GM23338 (cell line): ENCODE results near the gene ZDBF2. TPM values are rescaled to one million over a fixed set of nuclear protein-coding genes. Genes with fewer than 3 reads are reported as not detected.

ENCODE experiments used
- ATAC-seq: fragments of 200-7000 bp; cut with Tn5 transposase; 3 replicates; pipeline ENCODE4 v1.9.1; 2020
- DNase-seq: peaks from one replicate; pipeline ENCODE4 v3.0.0-alpha.2; 2015; ENCODE audit warnings: low spot score
- H2AFZ ChIP-seq: fragments of 200-600 bp; sonication (generic); 2 replicates; pipeline ENCODE4 v1.8.0; 2016; ENCODE audit warnings: antibody characterized with exemption, mild to moderate bottlenecking, moderate library complexity
- H3F3A ChIP-seq: fragments of 200-600 bp; sonication (generic); replicated peaks from 2 replicates; pipeline ENCODE4 v1.8.0; 2017; ENCODE audit warnings: antibody characterized with exemption, mixed run types, low read depth
- H3K27ac ChIP-seq: fragments of 200-600 bp; sonication (generic); 2 replicates; pipeline ENCODE4 v1.6.1; 2016; ENCODE audit warnings: low read depth
- H3K27me3 ChIP-seq: fragments of 200-600 bp; sonication (generic); 2 replicates; pipeline ENCODE4 v1.8.0; 2016; ENCODE audit warnings: mild to moderate bottlenecking, mixed run types, moderate library complexity; ENCODE audit not compliant: insufficient read depth
- H3K36me3 ChIP-seq: fragments of 200-600 bp; sonication (generic); 2 replicates; pipeline ENCODE4 v1.8.0; 2016; ENCODE audit warnings: mild to moderate bottlenecking; ENCODE audit not compliant: insufficient read depth
- H3K4me1 ChIP-seq: fragments of 200-600 bp; sonication (generic); 2 replicates; pipeline ENCODE4 v1.8.0; 2016; ENCODE audit warnings: mild to moderate bottlenecking, moderate library complexity; ENCODE audit not compliant: insufficient read depth
- H3K4me2 ChIP-seq: fragments of 200-600 bp; sonication (generic); 2 replicates; pipeline ENCODE4 v1.7.1; 2017; ENCODE audit warnings: mixed run types
- H3K4me3 ChIP-seq: fragments of 200-600 bp; sonication (generic); 2 replicates; pipeline ENCODE4 v1.6.1; 2016; ENCODE audit warnings: mixed run types
- H3K79me2 ChIP-seq: fragments of 200-600 bp; sonication (generic); replicated peaks from 2 replicates; pipeline ENCODE4 v1.8.0; 2017; ENCODE audit warnings: mild to moderate bottlenecking; ENCODE audit not compliant: insufficient read depth
- H3K9me2 ChIP-seq: fragments of 200-600 bp; sonication (generic); 2 replicates; pipeline ENCODE4 v1.8.0; 2017; ENCODE audit not compliant: insufficient read depth
- H4K20me1 ChIP-seq: fragments of 200-600 bp; sonication (generic); replicated peaks from 2 replicates; pipeline ENCODE4 v1.8.0; 2017; ENCODE audit warnings: mild to moderate bottlenecking; ENCODE audit not compliant: insufficient read depth
- H3K27ac Mint-ChIP-seq: 2 replicates; pipeline ENCODE4 v1.8.0; 2020; ENCODE audit warnings: inconsistent platforms, mild to moderate bottlenecking, moderate library complexity, mixed read lengths
- H3K27me3 Mint-ChIP-seq: 3 replicates; pipeline ENCODE4 v1.8.0; 2022; ENCODE audit warnings: low read depth, mild to moderate bottlenecking, moderate library complexity, mixed read lengths, inconsistent platforms; ENCODE audit not compliant: insufficient read depth, poor library complexity
- H3K36me3 Mint-ChIP-seq: 3 replicates; pipeline ENCODE4 v1.8.0; 2021; ENCODE audit warnings: low read depth, mild to moderate bottlenecking, inconsistent platforms, moderate library complexity, mixed read lengths
- H3K4me1 Mint-ChIP-seq: 3 replicates; pipeline ENCODE4 v1.8.0; 2020; ENCODE audit warnings: mild to moderate bottlenecking, inconsistent platforms, mixed read lengths
- H3K4me3 Mint-ChIP-seq: 3 replicates; pipeline ENCODE4 v1.8.0; 2021; ENCODE audit warnings: moderate library complexity, mild to moderate bottlenecking, inconsistent platforms, mixed read lengths
- H3K9me3 Mint-ChIP-seq: 3 replicates; pipeline ENCODE4 v1.8.0; 2020; ENCODE audit warnings: moderate library complexity, mild to moderate bottlenecking, inconsistent platforms, mixed read lengths
- REST ChIP-seq: IDR thresholded peaks from one replicate; pipeline ENCODE4 v1.6.1; 2018; ENCODE audit warnings: antibody characterized with exemption; ENCODE audit not compliant: unreplicated experiment
- STAT1 ChIP-seq: IDR thresholded peaks from one replicate; pipeline ENCODE4 v1.6.1; 2016; ENCODE audit warnings: antibody characterized with exemption; ENCODE audit not compliant: unreplicated experiment
- ZNF462 ChIP-seq: fragments of 250-450 bp; sonication (Bioruptor Pico); IDR thresholded peaks from 2 replicates; pipeline ENCODE4 v1.5.0; 2020; ENCODE audit warnings: mild to moderate bottlenecking, moderate library complexity
- polyA plus RNA-seq: library from polyadenylated mRNA; unstranded; fragments of >200 nt; fragmentation: Nextera tagmentation; extraction: Ambion mirVana; gene quantifications from 2 replicates; pipeline ENCODE4 v1.2.1, GENCODE V29; 2016
- total RNA-seq: library from RNA; depleted of rRNA; stranded (reverse); fragments of >200 nt; shearing (Covaris generic); gene quantifications from 2 replicates; pipeline ENCODE4 v1.2.3, GENCODE V29; 2014

The ZDBF2 gene
- total and polyA plus RNA-seq, 2 experiments from 2014 or later, result 7.6 to 41.1 TPM

- no peak for TF ChIP-seq REST
Observed at GRCh38 chr2:206324869-206325268, 50.4 kb downstream of the ZDBF2 start (continued).

DNA sequence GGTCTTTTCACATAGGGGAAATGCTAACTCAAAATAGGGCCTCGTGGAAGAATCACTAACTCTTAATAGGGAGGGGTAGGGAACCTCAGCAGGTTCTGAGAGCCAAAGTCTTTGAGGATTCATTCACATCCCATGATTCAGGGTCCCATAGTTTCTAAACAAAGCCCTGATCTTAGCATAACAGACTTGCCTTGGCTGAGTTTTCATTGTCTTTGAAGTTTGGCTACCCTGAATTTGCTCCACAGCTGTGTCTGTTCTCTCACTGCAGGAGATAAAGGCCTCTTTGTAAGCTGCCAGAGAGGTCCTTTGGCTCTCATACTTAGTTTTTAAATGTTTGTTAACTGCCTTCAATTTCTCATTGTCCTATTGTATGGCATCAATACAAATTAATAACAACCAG, 54.5 kb downstream of the ZDBF2 start:
- no peaks in the 10 kb centered on the region for H3K27me3 Mint-ChIP-seq
- peaks cover 10% of the 10 kb centered on the region for H3K4me1 ChIP-seq
- peak; percentile 81 for TF ChIP-seq ZNF462 (CRISPR knock-in tag)
- TF ChIP-seq STAT1, result no peak
- no peaks in the 10 kb centered on the region for H3F3A ChIP-seq
- no peaks in the 10 kb centered on the region for H4K20me1 ChIP-seq
- no peaks in the 10 kb centered on the region for H3K27me3 ChIP-seq
- H3K36me3 ChIP-seq, result no peaks in the 10 kb centered on the region
- peaks cover 10% of the 10 kb centered on the region; the same call in 2 of the 3 replicates for H3K4me1 Mint-ChIP-seq
- DNase-seq, result peak; percentile 48
- peak overlapping the region; percentile 52 for H3K4me2 ChIP-seq
- H3K9me3 Mint-ChIP-seq, result no peaks in the 10 kb centered on the region; the same call in 2 of the 3 replicates
- H3K27ac Mint-ChIP-seq, result no peak overlapping the region
- no peak overlapping the region for H3K4me3 Mint-ChIP-seq
- no peaks in the 10 kb centered on the region for H3K79me2 ChIP-seq
- H3K36me3 Mint-ChIP-seq, result no peaks in the 10 kb centered on the region
- H3K27ac ChIP-seq, result no peak overlapping the region
- no peak overlapping the region for H3K4me3 ChIP-seq
- peak; percentile 95 for ATAC-seq
- H2AFZ ChIP-seq, result no peak overlapping the region
- H3K9me2 ChIP-seq, result peaks cover 5% of the 10 kb centered on the region
